Hepatocyte (in vitro differentiated cells): Measurements from ENCODE around the gene TMEM47. TPM values are rescaled to one million over a fixed set of nuclear protein-coding genes. Genes with fewer than 3 reads are reported as not detected.

ENCODE experiments used
- DNase-seq: peaks from one replicate; pipeline ENCODE4 v3.0.0-alpha.2; 2016; ENCODE audit warnings: low spot score
- H2AFZ ChIP-seq: fragments of 200-600 bp; sonication (generic); 2 replicates; pipeline ENCODE4 v1.6.0; 2016; ENCODE audit warnings: antibody characterized with exemption, mild to moderate bottlenecking
- H3K27ac ChIP-seq: fragments of 200-600 bp; sonication (generic); 2 replicates; pipeline ENCODE4 v1.5.1; 2016; ENCODE audit warnings: mild to moderate bottlenecking
- H3K27me3 ChIP-seq: fragments of 200-600 bp; sonication (generic); 2 replicates; pipeline ENCODE4 v1.6.1; 2016
- H3K36me3 ChIP-seq: fragments of 200-600 bp; sonication (generic); replicated peaks from 2 replicates; pipeline ENCODE4 v1.5.1; 2016; ENCODE audit warnings: low read depth; ENCODE audit not compliant: insufficient read depth
- H3K4me1 ChIP-seq: fragments of 200-600 bp; sonication (generic); 2 replicates; pipeline ENCODE4 v1.5.1; 2016; ENCODE audit warnings: mild to moderate bottlenecking, moderate library complexity; ENCODE audit not compliant: insufficient read depth
- H3K4me2 ChIP-seq: fragments of 200-600 bp; sonication (generic); 2 replicates; pipeline ENCODE4 v1.6.0; 2016
- H3K4me3 ChIP-seq: fragments of 200-600 bp; sonication (generic); 2 replicates; pipeline ENCODE4 v1.5.1; 2016; ENCODE audit warnings: mild to moderate bottlenecking
- H3K79me2 ChIP-seq: fragments of 200-600 bp; sonication (generic); 2 replicates; pipeline ENCODE4 v1.6.0; 2017; ENCODE audit warnings: mild to moderate bottlenecking
- H3K9me2 ChIP-seq: fragments of 200-600 bp; sonication (generic); replicated peaks from 2 replicates; pipeline ENCODE4 v1.6.0; 2017; ENCODE audit warnings: mild to moderate bottlenecking; ENCODE audit not compliant: insufficient read depth
- H3K9me3 ChIP-seq: fragments of 200-600 bp; sonication (generic); 2 replicates; pipeline ENCODE4 v1.5.1; 2016; ENCODE audit warnings: low read depth, mild to moderate bottlenecking
- H4K20me1 ChIP-seq: fragments of 200-600 bp; sonication (generic); 2 replicates; pipeline ENCODE4 v1.6.0; 2016; ENCODE audit warnings: mild to moderate bottlenecking; ENCODE audit not compliant: insufficient read depth, poor library complexity, severe bottlenecking
- CTCF ChIP-seq: fragments of 200-600 bp; sonication (generic); IDR thresholded peaks from 2 replicates; pipeline ENCODE4 v1.5.1; 2016; ENCODE audit warnings: antibody characterized with exemption, mild to moderate bottlenecking; ENCODE audit not compliant: poor library complexity
- EZH2 ChIP-seq: fragments of 200-600 bp; sonication (generic); IDR thresholded peaks from 2 replicates; pipeline ENCODE4 v1.6.1; 2016; ENCODE audit warnings: antibody characterized with exemption, mild to moderate bottlenecking, borderline replicate concordance
- EZH2phosphoT487 ChIP-seq: fragments of 200-600 bp; sonication (generic); IDR thresholded peaks from one replicate; pipeline ENCODE4 v1.6.1; 2018; ENCODE audit warnings: antibody characterized with exemption, mild to moderate bottlenecking, low read depth, moderate library complexity; ENCODE audit not compliant: unreplicated experiment, severe bottlenecking
- WGBS: methylation state at CpG from one replicate; pipeline ENCODE4 v1.1.6; 2016; ENCODE audit warnings: low lambda C conversion rate; ENCODE audit errors: missing lambda C conversion rate; 5-methylcytosine and 5-hydroxymethylcytosine counted together
- polyA plus RNA-seq: library from polyadenylated mRNA; unstranded; fragments of >200 nt; fragmentation: Nextera tagmentation; extraction: Ambion mirVana; gene quantifications from 2 replicates; pipeline ENCODE4 v1.2.1, GENCODE V29; 2016
- total RNA-seq: library from RNA; depleted of rRNA; stranded (reverse); fragments of >200 nt; gene quantifications from 2 replicates; pipeline ENCODE4 v1.2.3, GENCODE V29; 2014

TMEM47 gene
- total RNA-seq: 31.2 and 34.1 TPM in 2 replicates
- polyA plus RNA-seq: 14.7 and 20.8 TPM in 2 replicates

DNA sequence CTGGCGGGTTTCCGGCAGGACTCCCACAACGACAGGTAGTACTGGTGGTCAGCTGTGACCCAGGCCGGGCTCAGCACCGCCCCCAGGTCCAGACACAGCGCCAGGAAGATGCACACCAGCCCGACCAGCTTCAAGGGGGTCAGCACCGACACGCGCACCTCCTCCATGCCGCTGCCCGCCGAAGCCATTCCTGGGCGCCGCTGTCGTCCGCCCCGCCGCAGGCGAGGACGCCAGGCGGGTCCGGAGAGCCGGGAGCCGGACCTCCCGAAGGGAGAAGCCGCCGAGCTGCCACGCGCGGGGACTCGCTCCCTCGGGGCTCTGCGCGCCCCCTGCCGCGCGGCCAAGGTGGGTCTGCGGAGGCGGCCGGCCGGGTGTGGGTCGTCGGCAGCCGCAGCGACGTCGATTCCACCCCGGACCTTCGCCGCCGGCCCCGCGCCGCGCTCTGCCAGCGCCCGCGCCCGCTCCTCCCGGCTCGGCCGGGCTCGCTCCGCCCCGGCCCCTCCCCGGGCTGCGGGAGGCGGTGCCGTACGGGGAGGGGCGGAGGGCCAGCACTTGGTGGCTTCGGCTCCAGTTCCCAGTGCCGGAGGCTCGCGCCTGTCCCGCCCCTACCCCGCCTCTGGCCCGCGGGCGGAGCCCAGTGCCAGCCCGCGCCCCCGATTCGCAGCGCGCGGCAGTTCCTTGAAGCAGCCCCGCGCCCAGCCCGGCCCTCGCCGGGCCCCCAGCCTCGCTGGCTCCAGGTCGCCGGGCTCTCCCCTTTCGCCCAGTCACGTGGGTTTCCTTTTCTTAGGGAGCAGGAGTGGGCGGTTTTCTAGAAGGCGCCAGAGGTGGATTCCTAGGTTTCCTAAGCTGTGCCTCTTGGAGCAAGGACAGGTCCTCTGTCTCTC is at the start of gene TMEM47:
Gene TMEM47, minus strand, starts transcription at position 444 of the 884 bp plus-strand sequence. Its CDS starts 256 bp downstream, at position 188.
- Histone ChIP-seq H3K9me3 (no peaks in the 10 kb centered on the region), H4K20me1 (no peaks in the 10 kb centered on the region), H3K4me2 (peak within 1 kb of the TSS; percentile 87), H3K4me1 (no peaks in the 10 kb centered on the region), H3K27ac (peak within 1 kb of the TSS; percentile 49), H3K36me3 (no peaks in the 10 kb centered on the region), H3K79me2 (peaks cover 16% of the 10 kb centered on the region), H3K4me3 (peak within 1 kb of the TSS; percentile 74), H3K27me3 (peaks cover 11% of the 10 kb centered on the region), H3K9me2 (no peaks in the 10 kb centered on the region), H2AFZ (peak within 1 kb of the TSS; percentile 89)
- no peak for TF ChIP-seq EZH2
- no peak for TF ChIP-seq EZH2phosphoT487
- no peak for TF ChIP-seq CTCF
- DNase-seq: peak; percentile 93
- 1% methylated on average over 41 of the region's 100 CpGs for WGBS

GRCh38 chrX:34687095-34687494 is 30.0 kb upstream of the TMEM47 start:
- no peak overlapping the region for H3K27ac ChIP-seq

DNA sequence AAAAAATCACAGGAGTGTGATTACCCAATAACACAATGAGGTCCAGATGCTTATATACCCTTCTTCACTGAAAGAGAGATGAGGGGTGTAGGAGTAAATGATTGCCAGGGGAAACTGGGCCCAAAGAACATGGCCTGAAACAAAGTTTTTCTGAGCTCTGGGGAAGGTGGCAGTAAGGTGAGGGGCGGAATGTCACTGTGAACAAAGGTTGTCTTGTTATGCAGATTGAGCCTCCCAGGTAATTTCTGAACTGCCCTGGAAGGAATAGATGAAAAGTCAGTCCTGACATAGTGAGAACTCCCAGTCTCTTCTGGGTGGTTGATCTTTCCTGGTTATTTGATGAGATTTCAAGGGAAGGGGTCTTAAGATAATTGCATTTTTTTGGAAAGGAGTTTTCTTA is 2.5 kb upstream of the TMEM47 start:
- Histone ChIP-seq H3K4me3 (no peak overlapping the region), H3K79me2 (peaks cover 2% of the 10 kb centered on the region), H3K9me2 (no peaks in the 10 kb centered on the region), H2AFZ (no peak overlapping the region), H3K27me3 (peaks cover 11% of the 10 kb centered on the region), H4K20me1 (no peaks in the 10 kb centered on the region), H3K9me3 (no peaks in the 10 kb centered on the region), H3K4me1 (no peaks in the 10 kb centered on the region), H3K4me2 (no peak overlapping the region), H3K36me3 (no peaks in the 10 kb centered on the region), H3K27ac (no peak overlapping the region)
- DNase-seq: no peak
- TF ChIP-seq CTCF (no peak), EZH2phosphoT487 (no peak), EZH2 (no peak)
- WGBS: 85% methylated on average over 1 of the region's 1 CpG

More at GRCh38 chrX:34687095-34687494, 30.0 kb upstream of the TMEM47 start:
- TF ChIP-seq CTCF (no peak), EZH2phosphoT487 (no peak), EZH2 (no peak)
- no peaks in the 10 kb centered on the region for H3K9me2 ChIP-seq
- no peak overlapping the region for H3K4me3 ChIP-seq
- no peak for DNase-seq
- no peaks in the 10 kb centered on the region for H3K36me3 ChIP-seq
- no peaks in the 10 kb centered on the region for H3K27me3 ChIP-seq
- H2AFZ ChIP-seq: no peak overlapping the region
- H3K79me2 ChIP-seq: no peaks in the 10 kb centered on the region
- no peaks in the 10 kb centered on the region for H4K20me1 ChIP-seq
- no peak overlapping the region for H3K4me2 ChIP-seq
- H3K4me1 ChIP-seq: no peaks in the 10 kb centered on the region
- no peaks in the 10 kb centered on the region for H3K9me3 ChIP-seq
- 69% methylated on average over 2 of the region's 2 CpGs for WGBS
